ENCODE data around the gene KCNH3.
A peak's percentile ranks its signal among the peaks of the same experiment; 100 is the strongest.

Gene KCNH3

GRCh38 chr12:49547090-49547690 is 8.4 kb downstream of the KCNH3 start:
- no peak for DNase-seq

- DNase-seq: no peak
Observed at GRCh38 chr12:49548481-49548821, 9.6 kb downstream of the KCNH3 start.

- peak; percentile 43 to 71 (median 53) for DNase-seq
Observed at GRCh38 chr12:49548822-49549648, 10.2 kb downstream of the KCNH3 start.

GRCh38 chr12:49549735-49550692 is 11.2 kb downstream of the KCNH3 start:
- DNase-seq: no peak

- no peak for DNase-seq
Observed at GRCh38 chr12:49550693-49551252, 11.9 kb downstream of the KCNH3 start.

GRCh38 chr12:49552014-49552413 is 13.2 kb downstream of the KCNH3 start:
- DNase-seq: no peak

GRCh38 chr12:49552425-49552824 is 13.6 kb downstream of the KCNH3 start:
- no peak for DNase-seq

GRCh38 chr12:49552899-49553298 is 14.1 kb downstream of the KCNH3 start:
- DNase-seq: no peak

GRCh38 chr12:49553512-49554088 is 14.8 kb downstream of the KCNH3 start:
- DNase-seq: no peak

- no peak for DNase-seq
Observed at GRCh38 chr12:49554266-49554665, 15.4 kb downstream of the KCNH3 start.

- no peak for DNase-seq
Observed at GRCh38 chr12:49555631-49556390, 17.0 kb downstream of the KCNH3 start.

GRCh38 chr12:49556391-49557186 is 17.8 kb downstream of the KCNH3 start:
- DNase-seq: no peak

- DNase-seq: no peak
Observed at GRCh38 chr12:49557187-49557916, 18.5 kb downstream of the KCNH3 start.

- DNase-seq: no peak
Observed at GRCh38 chr12:49557917-49558215, 19.0 kb downstream of the KCNH3 start.

- no peak for DNase-seq
Observed at GRCh38 chr12:49558526-49558925, 19.7 kb downstream of the KCNH3 start.

GRCh38 chr12:49559011-49559675 is 20.3 kb downstream of the KCNH3 start:
- DNase-seq: no peak

- no peak for DNase-seq
Observed at GRCh38 chr12:49560695-49561094, 21.9 kb downstream of the KCNH3 start.

- no peak for DNase-seq
Observed at GRCh38 chr12:49562233-49562632, 23.4 kb downstream of the KCNH3 start.

- no peak for DNase-seq
Observed at GRCh38 chr12:49562831-49563230, 24.0 kb downstream of the KCNH3 start.
